MM.1S (cell line): Measurements from ENCODE around the gene NUP85.
A peak's percentile ranks its signal among the peaks of the same experiment; 100 is the strongest.

Source experiments
- DNase-seq: peaks from one replicate; pipeline ENCODE4 v3.0.0-alpha.2; 2015
- H2AFZ ChIP-seq: fragments of 300-600 bp; sonication (generic); 2 replicates; pipeline ENCODE4 v1.6.0; 2016; ENCODE audit warnings: antibody characterized with exemption, low read length
- H3F3A ChIP-seq: fragments of 300-600 bp; sonication (generic); 2 replicates; pipeline ENCODE4 v1.6.1; 2016; ENCODE audit warnings: mild to moderate bottlenecking, antibody characterized with exemption, low read length, moderate library complexity, mixed read lengths; ENCODE audit not compliant: insufficient read depth
- H3K27ac ChIP-seq: fragments of 300-600 bp; sonication (generic); 2 replicates; pipeline ENCODE4 v1.5.1; 2016; ENCODE audit warnings: mild to moderate bottlenecking, low read length
- H3K27me3 ChIP-seq: fragments of 300-600 bp; sonication (generic); replicated peaks from 2 replicates; pipeline ENCODE4 v1.6.0; 2016; ENCODE audit warnings: low read length; ENCODE audit not compliant: insufficient read depth
- H3K36me3 ChIP-seq: fragments of 300-600 bp; sonication (generic); replicated peaks from 2 replicates; pipeline ENCODE4 v1.6.1; 2016; ENCODE audit warnings: mild to moderate bottlenecking, low read length, mixed read lengths; ENCODE audit not compliant: insufficient read depth
- H3K4me1 ChIP-seq: fragments of 300-600 bp; sonication (generic); 2 replicates; pipeline ENCODE4 v1.6.1; 2016; ENCODE audit warnings: low read length, mixed read lengths
- H3K4me2 ChIP-seq: fragments of 300-600 bp; sonication (generic); 2 replicates; pipeline ENCODE4 v1.6.0; 2016; ENCODE audit warnings: low read depth, low read length
- H3K4me3 ChIP-seq: fragments of 300-600 bp; sonication (generic); 2 replicates; pipeline ENCODE4 v1.5.1; 2016; ENCODE audit warnings: low read length, mixed read lengths
- H3K79me2 ChIP-seq: fragments of 300-600 bp; sonication (generic); 2 replicates; pipeline ENCODE4 v1.6.1; 2016; ENCODE audit warnings: mixed run types, low read length, mixed read lengths
- H3K9ac ChIP-seq: fragments of 300-600 bp; sonication (generic); 2 replicates; pipeline ENCODE4 v1.6.1; 2016; ENCODE audit warnings: low read length, mixed read lengths
- H3K9me2 ChIP-seq: fragments of 300-600 bp; sonication (generic); replicated peaks from 2 replicates; pipeline ENCODE4 v1.6.1; 2016; ENCODE audit warnings: mild to moderate bottlenecking, low read length, mixed read lengths; ENCODE audit not compliant: insufficient read depth
- H3K9me3 ChIP-seq: fragments of 300-600 bp; sonication (generic); replicated peaks from 2 replicates; pipeline ENCODE4 v1.6.1; 2016; ENCODE audit warnings: mild to moderate bottlenecking, low read length, mixed read lengths; ENCODE audit not compliant: insufficient read depth
- H4K20me1 ChIP-seq: fragments of 300-600 bp; sonication (generic); 2 replicates; pipeline ENCODE4 v1.6.1; 2016; ENCODE audit warnings: mild to moderate bottlenecking, low read length, moderate library complexity, mixed read lengths; ENCODE audit not compliant: insufficient read depth
- CTCF ChIP-seq: fragments of 300-600 bp; sonication (generic); IDR thresholded peaks from 2 replicates; pipeline ENCODE4 v1.5.1; 2016; ENCODE audit warnings: antibody characterized with exemption, low read length, mixed read lengths
- EZH2 ChIP-seq: fragments of 300-600 bp; sonication (generic); optimal IDR thresholded peaks from 2 replicates; pipeline ENCODE3; 2017; ENCODE audit warnings: low read depth, mild to moderate bottlenecking, antibody characterized with exemption, low read length, mixed read lengths
- EZH2phosphoT487 ChIP-seq: fragments of 300-600 bp; sonication (generic); IDR thresholded peaks from 2 replicates; pipeline ENCODE4 v1.6.1; 2018; ENCODE audit warnings: antibody characterized with exemption, low read length

The NUP85 gene

GRCh38 chr17:75260641-75261335 is 55.3 kb downstream of the NUP85 start:
- DNase-seq = no peak

GRCh38 chr17:75261336-75262111 is 56.0 kb downstream of the NUP85 start, which contains the start of the genes GGA3 and MRPS7:
Gene GGA3, minus strand, starts transcription at chr17:75261606. Its CDS starts 19 bp downstream, at chr17:75261587.
Gene MRPS7, plus strand, starts transcription at chr17:75261879. Its CDS starts 22 bp downstream, at chr17:75261901.
- peak within 1 kb of the TSS; percentile 91 for H3K27ac ChIP-seq
- peak; percentile 95 for DNase-seq
- no peaks in the 10 kb centered on the region for H3K9me2 ChIP-seq
- peak within 1 kb of the TSS; percentile 92 for H3K4me3 ChIP-seq
- H3K27me3 ChIP-seq = no peaks in the 10 kb centered on the region
- peak within 1 kb of the TSS; percentile 96 for H3K4me2 ChIP-seq
- peaks cover 59% of the 10 kb centered on the region for H3K79me2 ChIP-seq
- peak within 1 kb of the TSS; percentile 96 for H3K9ac ChIP-seq
- H3F3A ChIP-seq = no peaks in the 10 kb centered on the region
- H3K4me1 ChIP-seq = peaks cover 15% of the 10 kb centered on the region
- TF ChIP-seq EZH2phosphoT487 = no peak
- no peak for TF ChIP-seq EZH2
- TF ChIP-seq CTCF = no peak
- H4K20me1 ChIP-seq = no peaks in the 10 kb centered on the region
- H2AFZ ChIP-seq = peak within 1 kb of the TSS; percentile 85
- no peaks in the 10 kb centered on the region for H3K9me3 ChIP-seq
- no peaks in the 10 kb centered on the region for H3K36me3 ChIP-seq

More at GRCh38 chr17:75260641-75261335, 55.3 kb downstream of the NUP85 start:
- H3K4me3 ChIP-seq = peak overlapping the region; percentile 92
- H3K4me1 ChIP-seq = peaks cover 15% of the 10 kb centered on the region
- H4K20me1 ChIP-seq = no peaks in the 10 kb centered on the region
- H3K36me3 ChIP-seq = no peaks in the 10 kb centered on the region
- H3F3A ChIP-seq = no peaks in the 10 kb centered on the region
- TF ChIP-seq EZH2phosphoT487 (no peak), CTCF (peak; percentile 17), EZH2 (no peak)
- peak overlapping the region; percentile 91; the same call in 1 of the 2 replicates for H3K27ac ChIP-seq
- no peaks in the 10 kb centered on the region for H3K9me3 ChIP-seq
- peaks cover 62% of the 10 kb centered on the region for H3K79me2 ChIP-seq
- peak overlapping the region; percentile 85 for H2AFZ ChIP-seq
- no peaks in the 10 kb centered on the region for H3K27me3 ChIP-seq
- no peaks in the 10 kb centered on the region for H3K9me2 ChIP-seq
- H3K4me2 ChIP-seq = peak overlapping the region; percentile 96
- peak overlapping the region; percentile 96 for H3K9ac ChIP-seq

- H3K4me1 ChIP-seq = peaks cover 15% of the 10 kb centered on the region
- TF ChIP-seq EZH2phosphoT487 (no peak), CTCF (no peak)
- DNase-seq = no peak
These were observed 56.7 kb downstream of the NUP85 start for GRCh38 chr17:75262112-75262606.

More at GRCh38 chr17:75262112-75262606, 56.7 kb downstream of the NUP85 start:
- H4K20me1 ChIP-seq = no peaks in the 10 kb centered on the region
- peak overlapping the region; percentile 96 for H3K9ac ChIP-seq
- peak overlapping the region; percentile 92 for H3K4me3 ChIP-seq
- H3K79me2 ChIP-seq = peaks cover 59% of the 10 kb centered on the region
- no peaks in the 10 kb centered on the region for H3K9me2 ChIP-seq
- H3K27me3 ChIP-seq = no peaks in the 10 kb centered on the region
- peak overlapping the region; percentile 85 for H2AFZ ChIP-seq
- H3K27ac ChIP-seq = peak overlapping the region; percentile 91; the same call in 1 of the 2 replicates
- H3F3A ChIP-seq = no peaks in the 10 kb centered on the region
- peak overlapping the region; percentile 93 for H3K4me2 ChIP-seq
- H3K9me3 ChIP-seq = no peaks in the 10 kb centered on the region
- H3K36me3 ChIP-seq = no peaks in the 10 kb centered on the region
